HFFc6 (cell line): Measurements from ENCODE around the gene AGER. TPM values are rescaled to one million over a fixed set of nuclear protein-coding genes. Genes with fewer than 3 reads are reported as not detected.

ENCODE experiments used
- DNase-seq: peaks from one replicate; pipeline ENCODE4 v3.0.0-alpha.2; 2018
- H3K27ac Mint-ChIP-seq: 2 replicates; pipeline ENCODE4 v1.8.0; 2020; ENCODE audit warnings: mild to moderate bottlenecking, mixed read lengths
- H3K27me3 Mint-ChIP-seq: 2 replicates; pipeline ENCODE4 v1.8.0; 2021; ENCODE audit warnings: mild to moderate bottlenecking, moderate library complexity, mixed read lengths; ENCODE audit not compliant: insufficient read depth
- H3K36me3 Mint-ChIP-seq: 2 replicates; pipeline ENCODE4 v1.8.0; 2021; ENCODE audit warnings: low read depth, mixed read lengths
- H3K4me1 Mint-ChIP-seq: 2 replicates; pipeline ENCODE4 v1.8.0; 2020; ENCODE audit warnings: low read depth, mixed read lengths
- H3K4me3 Mint-ChIP-seq: 2 replicates; pipeline ENCODE4 v1.8.0; 2020; ENCODE audit warnings: mild to moderate bottlenecking, moderate library complexity, mixed read lengths
- H3K9me3 Mint-ChIP-seq: 2 replicates; pipeline ENCODE4 v1.8.0; 2020; ENCODE audit warnings: mild to moderate bottlenecking, mixed read lengths
- CTCF ChIP-seq: fragments of 200-600 bp; sonication (generic); IDR thresholded peaks from 2 replicates; pipeline ENCODE4 v1.5.0; 2021; ENCODE audit warnings: antibody characterized with exemption, mild to moderate bottlenecking
- total RNA-seq, 6 experiments: library from RNA; stranded (reverse); fragmentation: NEBNext Ultra II Directional; extraction: Animal tissue kit (Norgen Biotek cat#: 25700); gene quantifications; 2 replicates in 1 of 6; 3 replicates in 5 of 6; pipeline ENCODE4 v1.2.3, GENCODE V29; 2021

Gene AGER
- total RNA-seq, 6 experiments from 2014 or later = 6.2 to 7.6 (median 6.5) TPM

- no peak for DNase-seq
- Mint-ChIP-seq H3K36me3 (peaks cover 33% of the 10 kb centered on the region), H3K27ac (peak overlapping the region; percentile 14; the same call in 1 of the 2 replicates), H3K4me3 (no peak overlapping the region), H3K9me3 (no peaks in the 10 kb centered on the region), H3K27me3 (peaks cover 9% of the 10 kb centered on the region), H3K4me1 (peaks cover 46% of the 10 kb centered on the region)
- no peak for TF ChIP-seq CTCF
These were observed 15.7 kb downstream of the AGER start for GRCh38 chr6:32168350-32168749.

GRCh38 chr6:32167761-32168262 lies 16.2 kb downstream of the AGER start:
- peak overlapping the region; percentile 30; the same call in 1 of the 2 replicates for H3K27ac Mint-ChIP-seq
- peaks cover 33% of the 10 kb centered on the region for H3K36me3 Mint-ChIP-seq
- TF ChIP-seq CTCF = no peak
- no peak overlapping the region for H3K4me3 Mint-ChIP-seq
- DNase-seq = no peak
- no peaks in the 10 kb centered on the region for H3K9me3 Mint-ChIP-seq
- peaks cover 9% of the 10 kb centered on the region for H3K27me3 Mint-ChIP-seq
- peaks cover 40% of the 10 kb centered on the region for H3K4me1 Mint-ChIP-seq

- no peak overlapping the region for H3K27ac Mint-ChIP-seq
- peaks cover 33% of the 10 kb centered on the region for H3K36me3 Mint-ChIP-seq
- peaks cover 11% of the 10 kb centered on the region for H3K27me3 Mint-ChIP-seq
- TF ChIP-seq CTCF = no peak
- no peaks in the 10 kb centered on the region for H3K9me3 Mint-ChIP-seq
- no peak overlapping the region for H3K4me3 Mint-ChIP-seq
- H3K4me1 Mint-ChIP-seq = peaks cover 37% of the 10 kb centered on the region
- no peak for DNase-seq
These were observed 16.8 kb downstream of the AGER start for GRCh38 chr6:32167154-32167760.

- Mint-ChIP-seq H3K9me3 (no peaks in the 10 kb centered on the region), H3K4me1 (peaks cover 35% of the 10 kb centered on the region), H3K4me3 (no peak overlapping the region), H3K27me3 (peaks cover 11% of the 10 kb centered on the region), H3K27ac (no peak overlapping the region), H3K36me3 (peaks cover 32% of the 10 kb centered on the region)
- DNase-seq = no peak
- TF ChIP-seq CTCF = no peak; the same call in 1 of the 2 replicates
These were observed 17.5 kb downstream of the AGER start for GRCh38 chr6:32166411-32167061.

GRCh38 chr6:32164295-32164694 lies 19.8 kb downstream of the AGER start, which contains the start of gene EGFL8:
Gene EGFL8, plus strand, starts transcription at chr6:32164595. Its CDS starts 1,571 bp downstream, at chr6:32166166.
- TF ChIP-seq CTCF = no peak
- Mint-ChIP-seq H3K27ac (no peak within 1 kb of the TSS), H3K9me3 (no peaks in the 10 kb centered on the region), H3K27me3 (peaks cover 8% of the 10 kb centered on the region), H3K4me3 (no peak within 1 kb of the TSS), H3K4me1 (peaks cover 12% of the 10 kb centered on the region), H3K36me3 (peaks cover 10% of the 10 kb centered on the region)
- no peak for DNase-seq
